Testis (tissue), 2 donors: ENCODE measurements around the gene KIF26A.

ENCODE experiments used
- CTCF ChIP-seq, 3 experiments: fragments of 450-650 bp in 2 of 3; fragments of 200-600 bp in 1 of 3; sonication (generic) in 1 of 3; IDR thresholded peaks; one replicate each; pipeline ENCODE4 v1.5.1; 2016 to 2019; ENCODE audit warnings: antibody characterized with exemption in 3 of 3, mild to moderate bottlenecking in 2 of 3, moderate library complexity in 1 of 3
- POLR2A ChIP-seq: fragments of 450-650 bp; IDR thresholded peaks from one replicate; pipeline ENCODE4 v1.6.1; 2017; ENCODE audit warnings: antibody characterized with exemption, mild to moderate bottlenecking, moderate library complexity

- TF ChIP-seq POLR2A (no peak), CTCF (IDR thresholded peaks at IDR 0.05) (no peak)
Measured at GRCh38 chr14:104113631-104114420, 24.6 kb upstream of the KIF26A start.
